H9 (cell line): ENCODE results near the gene LMBRD2. TPM values are rescaled to one million over a fixed set of nuclear protein-coding genes. Genes with fewer than 3 reads are reported as not detected.

Source experiments
- DNase-seq: peaks from one replicate; pipeline ENCODE4 v3.0.0-alpha.2; 2017
- H2AFZ ChIP-seq: one replicate; pipeline ENCODE4 v1.6.1; 2013; ENCODE audit warnings: mild to moderate bottlenecking, low read length, control low read depth, moderate library complexity
- H2AK5ac ChIP-seq: 2 replicates; pipeline ENCODE4 v1.6.1; 2013; ENCODE audit warnings: low read length, control low read depth, mixed read lengths; ENCODE audit not compliant: insufficient read length
- H2BK120ac ChIP-seq: one replicate; pipeline ENCODE4 v1.6.1; 2013; ENCODE audit warnings: low read depth, mild to moderate bottlenecking, low read length, control low read depth, inconsistent platforms; ENCODE audit not compliant: poor library complexity, severe bottlenecking
- H2BK12ac ChIP-seq: 2 replicates; pipeline ENCODE4 v1.6.1; 2013; ENCODE audit warnings: low read length, control low read depth, mixed read lengths, low read depth; ENCODE audit not compliant: insufficient read length
- H2BK15ac ChIP-seq: 2 replicates; pipeline ENCODE4 v1.6.1; 2013; ENCODE audit warnings: low read depth, low read length, control low read depth
- H2BK20ac ChIP-seq: one replicate; pipeline ENCODE4 v1.6.1; 2013; ENCODE audit warnings: low read depth, mild to moderate bottlenecking, low read length, control low read depth, inconsistent platforms; ENCODE audit not compliant: poor library complexity, severe bottlenecking
- H2BK5ac ChIP-seq: 2 replicates; pipeline ENCODE4 v1.6.1; 2013; ENCODE audit warnings: low read length, control low read depth, mixed read lengths; ENCODE audit not compliant: insufficient read length
- H3K14ac ChIP-seq: 2 replicates; pipeline ENCODE4 v1.6.1; 2013; ENCODE audit warnings: low read length, control low read depth; ENCODE audit not compliant: insufficient read depth
- H3K18ac ChIP-seq: 2 replicates; pipeline ENCODE4 v1.6.1; 2013; ENCODE audit warnings: low read depth, mild to moderate bottlenecking, mixed read lengths, low read length, control low read depth; ENCODE audit not compliant: insufficient read length
- H3K23ac ChIP-seq: 2 replicates; pipeline ENCODE4 v1.6.1; 2013; ENCODE audit warnings: low read length, control low read depth, mixed read lengths, low read depth; ENCODE audit not compliant: insufficient read length
- H3K23me2 ChIP-seq: 2 replicates; pipeline ENCODE4 v1.6.1; 2013; ENCODE audit warnings: low read depth, mild to moderate bottlenecking, mixed read lengths, low read length, control low read depth; ENCODE audit not compliant: insufficient read length, poor library complexity, severe bottlenecking
- H3K27ac ChIP-seq: 2 replicates; pipeline ENCODE4 v1.5.1; 2013; ENCODE audit warnings: low read length, control low read depth, mixed read lengths, low read depth; ENCODE audit not compliant: insufficient read length
- H3K27me3 ChIP-seq: 2 replicates; pipeline ENCODE4 v1.6.1; 2013; ENCODE audit warnings: low read length, control low read depth, inconsistent platforms; ENCODE audit not compliant: insufficient read depth
- H3K4ac ChIP-seq: 2 replicates; pipeline ENCODE4 v1.6.1; 2013; ENCODE audit warnings: low read depth, mild to moderate bottlenecking, control low read depth, inconsistent platforms, low read length, moderate library complexity
- H3K4me1 ChIP-seq: 2 replicates; pipeline ENCODE4 v1.6.1; 2013; ENCODE audit warnings: low read length, control low read depth, inconsistent platforms; ENCODE audit not compliant: insufficient read depth
- H3K4me2 ChIP-seq: 2 replicates; pipeline ENCODE4 v1.6.1; 2013; ENCODE audit warnings: low read length, control low read depth, mixed read lengths; ENCODE audit not compliant: insufficient read length, insufficient read depth
- H3K56ac ChIP-seq: 2 replicates; pipeline ENCODE4 v1.6.1; 2013; ENCODE audit warnings: low read depth, mild to moderate bottlenecking, mixed read lengths, low read length, control low read depth; ENCODE audit not compliant: insufficient read length
- H3K79me1 ChIP-seq: 2 replicates; pipeline ENCODE4 v1.6.1; 2013; ENCODE audit warnings: low read depth, mild to moderate bottlenecking, moderate library complexity, low read length, control low read depth, inconsistent platforms; ENCODE audit not compliant: insufficient read depth, poor library complexity, severe bottlenecking
- H3K79me2 ChIP-seq: 2 replicates; pipeline ENCODE4 v1.6.1; 2013; ENCODE audit warnings: low read length, control low read depth, inconsistent platforms; ENCODE audit not compliant: insufficient read depth
- H3K9ac ChIP-seq: 2 replicates; pipeline ENCODE4 v1.6.1; 2013; ENCODE audit warnings: low read length, control low read depth, mixed read lengths; ENCODE audit not compliant: insufficient read length; ENCODE audit errors: extremely low read depth
- H3K9me3 ChIP-seq: one replicate; pipeline ENCODE4 v1.6.1; 2013; ENCODE audit warnings: low read depth, low read length, inconsistent platforms; ENCODE audit not compliant: control insufficient read depth
- H3T11ph ChIP-seq: one replicate; pipeline ENCODE4 v1.6.1; 2013; ENCODE audit warnings: mild to moderate bottlenecking, low read length, control low read depth, inconsistent platforms
- H4K20me1 ChIP-seq: one replicate; pipeline ENCODE4 v1.6.1; 2013; ENCODE audit not compliant: control insufficient read depth, insufficient read length, insufficient read depth
- H4K5ac ChIP-seq: 2 replicates; pipeline ENCODE4 v1.6.1; 2013; ENCODE audit warnings: low read depth, mild to moderate bottlenecking, mixed read lengths, low read length, control low read depth; ENCODE audit not compliant: insufficient read length
- H4K8ac ChIP-seq: replicated peaks from 2 replicates; pipeline ENCODE4 v1.6.1; 2013; ENCODE audit warnings: low read length, control low read depth, mixed read lengths, low read depth; ENCODE audit not compliant: insufficient read length
- H4K91ac ChIP-seq: 2 replicates; pipeline ENCODE4 v1.6.1; 2013; ENCODE audit warnings: low read depth, mild to moderate bottlenecking, moderate library complexity, mixed read lengths, low read length, control low read depth; ENCODE audit not compliant: insufficient read length
- H3K27ac Mint-ChIP-seq, 3 experiments: 2 replicates in 2 of 3; 3 replicates in 1 of 3; pipeline ENCODE4 v1.8.0; 2020 to 2021; ENCODE audit warnings: mixed read lengths in 3 of 3, mild to moderate bottlenecking in 1 of 3, moderate library complexity in 1 of 3
- H3K27me3 Mint-ChIP-seq: 2 replicates; pipeline ENCODE4 v1.8.0; 2021; ENCODE audit warnings: low read depth, mild to moderate bottlenecking, moderate library complexity, mixed read lengths
- H3K36me3 Mint-ChIP-seq, 3 experiments: 2 replicates in 2 of 3; 3 replicates in 1 of 3; pipeline ENCODE4 v1.8.0; 2020 to 2021; ENCODE audit warnings: low read depth in 3 of 3, mixed read lengths in 3 of 3; ENCODE audit not compliant: insufficient read depth in 1 of 3
- H3K4me1 Mint-ChIP-seq, 2 experiments: 2 replicates each; pipeline ENCODE4 v1.8.0; 2020; ENCODE audit warnings: mixed read lengths in 2 of 2
- H3K4me3 Mint-ChIP-seq, 2 experiments: 2 replicates in 1 of 2; 3 replicates in 1 of 2; pipeline ENCODE4 v1.8.0; 2020 to 2021; ENCODE audit warnings: mild to moderate bottlenecking in 2 of 2, mixed read lengths in 2 of 2, moderate library complexity in 1 of 2
- H3K9me3 Mint-ChIP-seq, 2 experiments: 2 replicates in 1 of 2; 3 replicates in 1 of 2; pipeline ENCODE4 v1.8.0; 2020; ENCODE audit warnings: mild to moderate bottlenecking in 2 of 2, mixed read lengths in 2 of 2, moderate library complexity in 1 of 2
- CTCF ChIP-seq: fragments of 200-600 bp; sonication (generic); conservative IDR thresholded peaks from 3 replicates; pipeline ENCODE4 v1.8.0; 2021; ENCODE audit warnings: antibody characterized with exemption, mild to moderate bottlenecking
- total RNA-seq: library from RNA; stranded (reverse); gene quantifications from 2 replicates; pipeline ENCODE4 v1.2.1, GENCODE V29; 2021

Gene LMBRD2
- total RNA-seq, 1 experiment from 2014 or later: 5.3 TPM

GRCh38 chr5:36096486-36096885 is 55.2 kb downstream of the LMBRD2 start:
- Histone ChIP-seq H2AK5ac (no peak overlapping the region), H3K9ac (no peak overlapping the region), H2BK120ac (no peak overlapping the region), H3K14ac (no peak overlapping the region), H3K4me2 (no peak overlapping the region), H3K4ac (no peak overlapping the region), H3K56ac (no peak overlapping the region), H2BK5ac (no peak overlapping the region), H3K23ac (no peak overlapping the region), H2BK20ac (no peak overlapping the region), H3K4me1 (no peaks in the 10 kb centered on the region), H3K9me3 (no peaks in the 10 kb centered on the region), H4K91ac (no peak overlapping the region), H3T11ph (no peak overlapping the region), H4K5ac (no peak overlapping the region), H4K8ac (no peak overlapping the region), H3K18ac (no peak overlapping the region), H3K23me2 (no peaks in the 10 kb centered on the region), H2AFZ (no peak overlapping the region), H3K79me1 (no peaks in the 10 kb centered on the region), H2BK12ac (no peak overlapping the region), H3K79me2 (no peaks in the 10 kb centered on the region), H4K20me1 (no peaks in the 10 kb centered on the region), H3K27ac (no peak overlapping the region), H3K27me3 (no peaks in the 10 kb centered on the region), H2BK15ac (no peak overlapping the region)
- no peak overlapping the region for H3K4me3 Mint-ChIP-seq
- no peak for DNase-seq
- peaks cover 3 to 5% of the 10 kb centered on the region in 2 experiments for H3K9me3 Mint-ChIP-seq
- peaks cover 0 to 6% (median 2%) of the 10 kb centered on the region in 3 experiments; a peak in 5 of 7 replicates for H3K36me3 Mint-ChIP-seq
- no peak for TF ChIP-seq CTCF
- peaks cover 10 to 16% of the 10 kb centered on the region in 2 experiments for H3K4me1 Mint-ChIP-seq
- H3K27ac Mint-ChIP-seq: no peak overlapping the region; a peak in 1 of 7 replicates
- H3K27me3 Mint-ChIP-seq: no peaks in the 10 kb centered on the region
